PC-9 (cell line): ENCODE data around the gene PCDHGC4. TPM values are rescaled to one million over a fixed set of nuclear protein-coding genes. Genes with fewer than 3 reads are reported as not detected.

Experiments used
- BruUV-seq: library from RNA; stranded (reverse); fragments of 400-500 nt; replicated peaks from 2 replicates; lab custom pipeline; 2021; lab: Mats Ljungman, UMichigan
- CTCF ChIA-PET: fragments of 300-600 bp; sonication (Branson Sonifier 250); formaldehyde crosslinking; loops from one replicate; lab custom pipeline; 2022; ENCODE audit warnings: antibody characterized with exemption; lab: Charles Lee
- POLR2A ChIA-PET: fragments of 300-600 bp; sonication (Branson Sonifier 250); formaldehyde crosslinking; loops from one replicate; lab custom pipeline; 2022; ENCODE audit warnings: antibody characterized with exemption; ENCODE audit not compliant: unreplicated experiment; lab: Charles Lee
- DNase-seq, 2 experiments: peaks; one replicate each; pipeline versions ENCODE4 v3.0.0 to v3.0.0-alpha.2; 2015 to 2022; ENCODE audit warnings: mixed read lengths in 1 of 2
- H2AFZ ChIP-seq: fragments of 200-600 bp; sonication (generic); 2 replicates; pipeline ENCODE4 v1.8.1; 2017; ENCODE audit warnings: antibody characterized with exemption
- H3F3A ChIP-seq: fragments of 200-600 bp; sonication (generic); 2 replicates; pipeline ENCODE4 v1.8.1; 2017; ENCODE audit warnings: antibody characterized with exemption, mild to moderate bottlenecking, low read depth; ENCODE audit not compliant: insufficient read depth
- H3K27ac ChIP-seq: fragments of 200-600 bp; sonication (generic); 2 replicates; pipeline ENCODE4 v1.6.1; 2016; ENCODE audit warnings: mixed run types
- H3K27me3 ChIP-seq: fragments of 200-600 bp; sonication (generic); 2 replicates; pipeline ENCODE4 v1.6.1; 2016; ENCODE audit warnings: low read depth, mixed run types; ENCODE audit not compliant: insufficient read depth
- H3K36me3 ChIP-seq: fragments of 200-600 bp; sonication (generic); 2 replicates; pipeline ENCODE4 v1.6.1; 2016; ENCODE audit warnings: low read depth, mixed run types
- H3K4me1 ChIP-seq: fragments of 200-600 bp; sonication (generic); replicated peaks from 2 replicates; pipeline ENCODE4 v1.6.1; 2016; ENCODE audit warnings: mixed run types; ENCODE audit not compliant: insufficient read depth
- H3K4me2 ChIP-seq: fragments of 200-600 bp; sonication (generic); 2 replicates; pipeline ENCODE4 v1.6.1; 2017; ENCODE audit warnings: mixed run types
- H3K4me3 ChIP-seq: fragments of 200-600 bp; sonication (generic); 2 replicates; pipeline ENCODE4 v1.6.1; 2016; ENCODE audit warnings: mixed run types
- H3K79me2 ChIP-seq: fragments of 200-600 bp; sonication (generic); 2 replicates; pipeline ENCODE4 v1.6.1; 2017; ENCODE audit warnings: low read depth, mixed run types
- H3K9me2 ChIP-seq: fragments of 200-600 bp; sonication (generic); 2 replicates; pipeline ENCODE4 v1.8.1; 2017; ENCODE audit warnings: mild to moderate bottlenecking; ENCODE audit not compliant: insufficient read depth
- H3K9me3 ChIP-seq: fragments of 200-600 bp; sonication (generic); 2 replicates; pipeline ENCODE4 v1.8.1; 2016; ENCODE audit warnings: low read depth; ENCODE audit not compliant: insufficient read depth
- H4K20me1 ChIP-seq: fragments of 200-600 bp; sonication (generic); 2 replicates; pipeline ENCODE4 v1.8.1; 2017; ENCODE audit not compliant: insufficient read depth
- CTCF ChIP-seq: fragments of 200-600 bp; sonication (generic); conservative IDR thresholded peaks from 2 replicates; pipeline ENCODE4 v1.6.1; 2017; ENCODE audit warnings: mixed run types, antibody characterized with exemption, mild to moderate bottlenecking, moderate library complexity
- EZH2 ChIP-seq: fragments of 200-600 bp; sonication (generic); IDR thresholded peaks from 2 replicates; pipeline ENCODE4 v1.8.0; 2017; ENCODE audit warnings: antibody characterized with exemption, low read depth
- intact Hi-C: fragments of 100-400 bp; cut with micrococcal nuclease; formaldehyde crosslinking; loops from one replicate; pipeline ENCODE4 v1.10.0; 2022; ENCODE audit not compliant: unreplicated experiment
- total RNA-seq: library from RNA; stranded (reverse); gene quantifications from 2 replicates; pipeline ENCODE4 v1.2.3, GENCODE V29; 2021

The PCDHGC4 gene
- total RNA-seq, 1 experiment from 2014 or later, result not detected

GRCh38 chr5:141501761-141502160 lies 16.9 kb downstream of the PCDHGC4 start:
- Histone ChIP-seq H3K4me1 (no peaks in the 10 kb centered on the region), H3K27me3 (no peaks in the 10 kb centered on the region), H3K9me3 (no peaks in the 10 kb centered on the region), H4K20me1 (no peaks in the 10 kb centered on the region), H3K9me2 (no peaks in the 10 kb centered on the region), H3K27ac (no peak overlapping the region), H3K36me3 (no peaks in the 10 kb centered on the region), H2AFZ (no peak overlapping the region), H3K79me2 (no peaks in the 10 kb centered on the region), H3F3A (no peaks in the 10 kb centered on the region), H3K4me3 (no peak overlapping the region), H3K4me2 (no peak overlapping the region)
- no peak for DNase-seq
- TF ChIP-seq CTCF (no peak), EZH2 (no peak)
- intact Hi-C loops, result no loop called here
- no TSS peak for BruUV-seq
- POLR2A ChIA-PET, result no interaction called here
- CTCF ChIA-PET, result no interaction called here

DNA sequence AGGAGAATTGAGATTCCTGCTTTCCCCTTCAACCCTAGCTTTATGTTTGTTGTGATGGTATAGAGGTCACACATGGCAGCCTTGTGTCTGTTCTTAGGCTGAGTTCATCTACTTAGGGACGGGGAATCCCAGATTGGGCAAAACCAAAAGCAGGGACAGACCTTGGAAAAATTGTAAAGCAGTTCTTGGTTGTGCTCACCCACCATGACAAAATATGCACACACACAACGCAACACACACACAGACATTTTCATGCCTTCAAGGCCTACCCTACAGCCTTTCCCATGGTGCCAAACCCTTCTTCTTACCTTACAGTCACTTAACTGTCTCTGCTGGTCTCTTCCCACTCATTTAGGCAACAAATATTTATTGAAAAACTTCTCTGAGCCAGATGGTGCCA lies 18.9 kb downstream of the PCDHGC4 start:
- Histone ChIP-seq H3K9me3 (no peaks in the 10 kb centered on the region), H3K27me3 (no peaks in the 10 kb centered on the region), H3K79me2 (no peaks in the 10 kb centered on the region), H4K20me1 (no peaks in the 10 kb centered on the region), H3K4me2 (no peak overlapping the region), H3K4me1 (peaks cover 8% of the 10 kb centered on the region), H3F3A (no peaks in the 10 kb centered on the region), H3K9me2 (no peaks in the 10 kb centered on the region), H3K36me3 (no peaks in the 10 kb centered on the region), H2AFZ (no peak overlapping the region), H3K4me3 (no peak overlapping the region), H3K27ac (no peak overlapping the region)
- BruUV-seq, result no TSS peak
- intact Hi-C loops, result no loop called here
- CTCF ChIA-PET, result no interaction called here
- no peak for DNase-seq
- TF ChIP-seq EZH2 (no peak), CTCF (no peak)
- POLR2A ChIA-PET, result no interaction called here

GRCh38 chr5:141504216-141504615 lies 19.4 kb downstream of the PCDHGC4 start:
- Histone ChIP-seq H3K4me3 (no peak overlapping the region), H3K9me2 (no peaks in the 10 kb centered on the region), H3K79me2 (no peaks in the 10 kb centered on the region), H4K20me1 (no peaks in the 10 kb centered on the region), H2AFZ (no peak overlapping the region), H3K4me1 (peaks cover 11% of the 10 kb centered on the region), H3K27me3 (no peaks in the 10 kb centered on the region), H3F3A (peaks cover 1% of the 10 kb centered on the region; the same call in 1 of the 2 replicates), H3K4me2 (no peak overlapping the region), H3K36me3 (no peaks in the 10 kb centered on the region), H3K27ac (no peak overlapping the region), H3K9me3 (no peaks in the 10 kb centered on the region)
- no peak for DNase-seq
- BruUV-seq, result no TSS peak
- intact Hi-C loops, result no loop called here
- TF ChIP-seq CTCF (no peak), EZH2 (no peak)
- ChIA-PET POLR2A (no interaction called here), CTCF (no interaction called here)
